Fibroblast of villous mesenchyme (primary cell): ENCODE results near the gene PIGW. TPM values are rescaled to one million over a fixed set of nuclear protein-coding genes. Genes with fewer than 3 reads are reported as not detected.

Source experiments
- DNase-seq: peaks from one replicate; pipeline ENCODE4 v3.0.0-alpha.2; 2010; ENCODE audit warnings: low read depth
- H3K4me3 ChIP-seq: 2 replicates; pipeline ENCODE4 v1.5.1; 2011; ENCODE audit warnings: low read depth, mild to moderate bottlenecking, low read length
- total RNA-seq: library from RNA; depleted of rRNA; stranded (reverse); fragments of >200 nt; gene quantifications from 2 replicates; pipeline ENCODE4 v1.2.3, GENCODE V29; 2012
- TF ChIP-seq, protein P1 (sequence below): IDR thresholded peaks from 2 replicates; pipeline ENCODE4 v1.5.1; 2012; ENCODE audit warnings: low read depth, mild to moderate bottlenecking, low read length; ENCODE audit not compliant: insufficient read depth

The PIGW gene
- total RNA-seq, 1 donor, result 8.6 TPM

DNA sequence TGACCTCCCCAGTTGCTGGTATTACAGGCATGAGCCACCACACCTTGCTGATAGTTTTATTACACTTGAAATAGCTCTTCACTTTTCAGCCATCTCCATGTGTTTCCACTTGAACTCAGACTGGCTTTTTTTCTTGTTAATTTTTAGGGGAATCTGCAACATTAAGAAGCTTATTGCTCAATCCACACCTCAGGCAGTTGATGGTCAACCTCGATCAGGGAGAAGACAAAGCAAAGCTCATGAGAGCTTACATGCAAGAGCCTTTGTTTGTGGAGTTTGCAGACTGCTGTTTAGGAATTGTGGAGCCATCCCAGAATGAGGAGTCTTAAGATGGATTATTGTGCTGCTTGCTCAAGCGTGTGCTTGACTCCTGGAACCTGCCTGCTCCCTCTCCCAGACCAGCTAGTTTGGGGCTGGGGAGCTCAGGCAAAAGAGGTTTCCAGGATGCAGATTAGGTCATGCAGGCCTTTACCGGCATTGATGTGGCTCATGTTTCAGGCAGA lies 39.7 kb upstream of the PIGW start:
- H3K4me3 ChIP-seq, result no peak overlapping the region
- DNase-seq, result peak; percentile 60
- TF ChIP-seq, protein P1, sequence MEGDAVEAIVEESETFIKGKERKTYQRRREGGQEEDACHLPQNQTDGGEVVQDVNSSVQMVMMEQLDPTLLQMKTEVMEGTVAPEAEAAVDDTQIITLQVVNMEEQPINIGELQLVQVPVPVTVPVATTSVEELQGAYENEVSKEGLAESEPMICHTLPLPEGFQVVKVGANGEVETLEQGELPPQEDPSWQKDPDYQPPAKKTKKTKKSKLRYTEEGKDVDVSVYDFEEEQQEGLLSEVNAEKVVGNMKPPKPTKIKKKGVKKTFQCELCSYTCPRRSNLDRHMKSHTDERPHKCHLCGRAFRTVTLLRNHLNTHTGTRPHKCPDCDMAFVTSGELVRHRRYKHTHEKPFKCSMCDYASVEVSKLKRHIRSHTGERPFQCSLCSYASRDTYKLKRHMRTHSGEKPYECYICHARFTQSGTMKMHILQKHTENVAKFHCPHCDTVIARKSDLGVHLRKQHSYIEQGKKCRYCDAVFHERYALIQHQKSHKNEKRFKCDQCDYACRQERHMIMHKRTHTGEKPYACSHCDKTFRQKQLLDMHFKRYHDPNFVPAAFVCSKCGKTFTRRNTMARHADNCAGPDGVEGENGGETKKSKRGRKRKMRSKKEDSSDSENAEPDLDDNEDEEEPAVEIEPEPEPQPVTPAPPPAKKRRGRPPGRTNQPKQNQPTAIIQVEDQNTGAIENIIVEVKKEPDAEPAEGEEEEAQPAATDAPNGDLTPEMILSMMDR, result no peak

DNA sequence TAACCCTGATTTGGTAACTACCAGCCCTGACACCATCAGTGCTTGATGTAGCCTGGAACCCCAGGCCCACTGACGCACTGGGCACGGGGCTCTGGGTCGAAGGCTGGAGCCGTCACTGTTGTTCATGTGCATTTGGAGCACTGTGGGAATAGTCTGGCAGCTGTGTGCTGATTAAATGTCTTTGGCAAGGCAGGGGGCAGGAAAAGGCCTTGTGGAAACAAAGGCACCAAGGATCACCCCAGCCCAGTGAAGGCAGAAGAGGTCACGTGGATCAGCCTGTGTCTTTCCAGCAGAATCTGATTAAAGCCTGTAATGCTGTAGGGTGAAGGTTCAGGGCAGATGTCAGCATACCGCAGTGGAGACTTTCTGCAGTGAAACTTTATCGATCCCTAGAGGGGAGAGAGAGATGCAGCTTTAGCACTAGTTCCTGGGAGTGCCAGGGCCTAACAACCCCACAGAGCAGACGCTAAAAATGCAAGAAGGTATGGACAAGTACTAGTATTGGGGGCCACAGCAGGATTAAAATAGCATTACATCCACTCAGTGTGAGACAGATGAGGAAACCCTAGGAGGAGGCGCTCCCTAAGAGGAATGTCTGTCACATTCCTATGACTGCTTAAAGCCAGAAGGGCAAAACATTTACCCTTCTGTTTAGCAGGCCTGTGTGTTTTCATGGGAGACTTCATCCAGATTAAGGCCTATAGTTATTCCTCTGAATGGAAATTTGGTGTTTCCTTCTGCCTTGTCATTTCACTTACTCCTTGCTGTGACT lies 38.6 kb upstream of the PIGW start:
- DNase-seq, result peak; percentile 8

DNA sequence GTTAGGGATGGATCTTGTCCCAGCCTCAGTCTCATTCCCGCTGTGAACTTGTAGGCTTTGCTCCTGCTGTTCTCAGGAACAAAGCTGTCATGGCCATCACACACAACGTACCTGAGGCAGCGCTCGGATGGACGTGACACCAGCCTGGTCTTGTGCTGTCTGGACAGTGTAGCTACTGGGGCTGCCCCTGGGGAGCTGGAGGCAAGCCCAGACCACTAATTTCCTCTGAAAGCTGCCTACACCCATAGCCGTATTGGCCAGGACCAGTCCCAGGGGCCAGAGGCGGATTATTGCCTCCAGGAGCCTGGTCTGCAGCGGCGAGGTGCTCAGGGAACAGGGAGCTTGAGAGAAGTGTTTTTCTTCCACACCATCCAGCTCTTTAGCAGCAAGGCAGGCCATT lies 36.6 kb upstream of the PIGW start:
- no peak overlapping the region for H3K4me3 ChIP-seq
- DNase-seq, result no peak
- TF ChIP-seq, protein P1, result no peak

More for the DNA sequence above, 38.6 kb upstream of the PIGW start:
- H3K4me3 ChIP-seq, result no peak overlapping the region
- TF ChIP-seq, protein P1, result no peak

DNA sequence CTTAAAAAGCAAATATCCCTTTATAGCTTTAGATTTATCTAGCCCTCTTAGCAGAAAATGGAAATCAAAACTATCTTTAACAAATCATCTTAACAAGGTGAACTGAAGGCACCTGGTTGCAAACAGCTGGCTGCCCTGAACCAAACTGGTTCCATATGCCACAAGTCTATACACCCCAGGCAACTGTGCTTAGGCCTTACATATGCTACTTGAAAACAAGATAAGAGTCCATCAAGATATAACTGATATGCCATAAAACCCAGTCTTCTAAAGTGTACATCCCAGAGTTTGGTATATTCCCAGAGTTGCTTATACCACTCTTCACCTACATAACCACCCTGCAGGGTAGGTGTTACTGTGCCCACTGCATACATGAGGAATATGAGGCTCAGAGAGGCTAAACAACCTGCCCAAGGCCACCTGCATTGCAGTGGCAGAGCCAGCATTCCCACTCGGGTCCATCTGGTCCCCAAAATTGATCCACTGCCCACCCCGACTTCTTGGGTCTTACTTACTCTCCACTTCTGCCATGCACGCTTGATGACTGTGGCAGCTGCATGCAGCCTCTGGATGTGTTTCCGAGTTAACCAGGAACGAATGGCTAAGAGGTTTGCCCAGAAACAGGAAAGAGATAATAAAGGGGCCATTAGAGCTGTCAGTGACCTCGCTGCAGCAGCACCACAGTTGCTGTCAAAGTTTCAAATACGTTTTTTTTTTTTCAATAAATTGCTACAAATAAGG lies 36.1 kb upstream of the PIGW start:
- no peak for DNase-seq

DNA sequence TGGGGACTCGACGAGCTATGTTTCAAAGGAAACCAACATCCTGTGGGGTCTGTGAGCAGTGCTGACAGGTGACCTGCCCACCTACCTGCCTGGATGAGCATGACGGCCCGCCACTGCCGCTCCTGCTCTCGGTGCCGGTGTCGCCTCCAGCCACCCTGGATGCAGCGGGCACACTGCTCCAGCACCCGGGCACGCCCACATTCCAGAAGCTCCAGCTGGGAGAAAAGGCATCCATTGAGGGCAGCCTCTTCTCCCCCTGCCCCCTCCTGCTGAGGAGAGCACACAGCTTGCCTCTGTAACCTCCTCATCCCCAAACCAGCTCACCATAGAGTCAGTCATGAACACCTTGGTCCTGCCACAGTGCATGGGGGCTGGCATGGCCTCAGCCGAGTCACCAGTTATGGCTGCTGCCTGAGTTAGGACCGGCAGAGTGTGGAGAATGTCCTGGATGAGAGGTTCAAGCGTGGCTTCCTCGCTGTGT lies 34.0 kb upstream of the PIGW start:
- TF ChIP-seq, protein P1, result no peak
- no peak overlapping the region for H3K4me3 ChIP-seq
- DNase-seq, result no peak

More for the DNA sequence above, 36.1 kb upstream of the PIGW start:
- no peak overlapping the region for H3K4me3 ChIP-seq
- TF ChIP-seq, protein P1, result no peak

DNA sequence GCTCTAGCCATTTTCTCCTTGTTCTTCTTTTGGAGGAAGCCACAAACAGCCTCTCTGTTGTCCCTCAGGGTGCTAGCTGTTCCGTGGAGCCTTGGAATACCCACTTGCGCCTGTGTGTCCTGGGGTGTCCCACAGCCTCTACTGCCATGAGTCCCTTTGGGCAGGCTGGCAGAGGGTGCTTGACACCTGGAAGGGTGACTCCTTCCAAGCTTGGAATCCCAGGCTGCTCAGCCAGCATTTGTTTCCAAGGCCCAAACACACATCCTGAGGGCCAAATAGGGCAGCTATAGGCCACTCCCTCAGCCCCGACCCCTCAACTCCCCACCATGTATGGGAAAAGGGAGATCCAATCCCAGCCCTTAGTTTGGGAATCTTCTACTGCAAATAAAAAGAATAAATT lies 33.4 kb upstream of the PIGW start:
- TF ChIP-seq, protein P1, result no peak
- DNase-seq, result no peak
- no peak overlapping the region for H3K4me3 ChIP-seq
